Right lobe of liver (tissue), 6 donors: ENCODE measurements around the gene SH2D1B. TPM values are rescaled to one million over a fixed set of nuclear protein-coding genes. Genes with fewer than 3 reads are reported as not detected.
A peak's percentile ranks its signal among the peaks of the same experiment; 100 is the strongest.

Experiments
- ATAC-seq, 4 donors: fragments of 200-7000 bp; cut with Tn5 transposase; one replicate each; pipeline ENCODE4 v1.9.1; 2020; ENCODE audit warnings: mild to moderate bottlenecking in 4 of 4, moderate library complexity in 4 of 4
- DNase-seq, 3 donors: peaks; one replicate each; pipeline ENCODE4 v3.0.0-alpha.2; 2020
- H3K27ac ChIP-seq, 3 donors: fragments of 200-600 bp; one replicate each; pipeline ENCODE4 v1.8.0; 2022
- H3K27me3 ChIP-seq, 2 donors: fragments of 200-600 bp; one replicate each; pipeline ENCODE4 v1.8.0; 2022
- H3K36me3 ChIP-seq, 4 donors: fragments of 200-600 bp; sonication (generic) in 1 of 4; one replicate each; pipeline versions ENCODE4 v1.5.1 to v1.8.0; 2017 to 2022; ENCODE audit warnings: control low read depth in 1 of 4
- H3K4me1 ChIP-seq, 4 donors: fragments of 200-600 bp; sonication (generic) in 1 of 4; one replicate each; pipeline versions ENCODE4 v1.5.1 to v1.8.0; 2017 to 2022; ENCODE audit warnings: control low read depth in 1 of 4
- H3K4me3 ChIP-seq, 3 donors: fragments of 200-600 bp; one replicate each; pipeline ENCODE4 v1.8.0; 2022
- H3K9me3 ChIP-seq, 4 donors: fragments of 200-600 bp; sonication (generic) in 1 of 4; one replicate each; pipeline versions ENCODE4 v1.5.1 to v1.8.0; 2017 to 2022; ENCODE audit warnings: control low read depth in 1 of 4
- POLR2A ChIP-seq: fragments of 450-650 bp; IDR thresholded peaks from one replicate; pipeline ENCODE4 v1.6.1; 2017; ENCODE audit warnings: antibody characterized with exemption, mild to moderate bottlenecking
- WGBS: methylation state at CpG from one replicate; pipeline ENCODE4 v1.1.6; 2018; ENCODE audit warnings: low coverage, low lambda C conversion rate; ENCODE audit not compliant: insufficient coverage; ENCODE audit errors: missing lambda C conversion rate; 5-methylcytosine and 5-hydroxymethylcytosine counted together
- intact Hi-C, 2 donors: fragments of 100-400 bp; cut with DNase I; formaldehyde crosslinking; loops; one replicate each; pipeline versions ENCODE4 v1.11.2 to v1.14.1; 2022
- total RNA-seq, 6 experiments: library from RNA; depleted of rRNA in 2 of 6; stranded (reverse); fragments of >200 nt in 2 of 6; fragmentation: NEBNext Ultra II Directional in 3 of 6; extraction: Animal tissue kit (Norgen Biotek cat#: 25700) in 3 of 6; gene quantifications; one replicate each; pipeline versions ENCODE4 v1.1.0 to v1.2.4, GENCODE V29; 2016 to 2023
- TF ChIP-seq, protein P1 (sequence below), 4 donors: fragments of 200-600 bp in 3 of 4; fragments of 450-650 bp in 1 of 4; IDR thresholded peaks; one replicate each; pipeline versions ENCODE4 v1.5.1 to v1.8.0; 2016 to 2022; ENCODE audit warnings: antibody characterized with exemption in 4 of 4, mild to moderate bottlenecking in 2 of 4
- donor health status: DM: no; HTN: yes; CAD: no.
- donor health status: DM: no; HTN: no; CAD: no.
- donor health status: DM: no; HTN: no; CAD: no.
- donor health status: DM: no; HTN: yes; CAD: no.
- donor health status: DM: no; HTN: yes; CAD: no.

Gene SH2D1B
- total RNA-seq, 6 experiments from 2014 or later: 0.17 to 0.60 (median 0.31) TPM; not detected in 3

GRCh38 chr1:162384601-162385279 lies 27.2 kb downstream of the SH2D1B start:
- ATAC-seq: no peak
- Histone ChIP-seq H3K27me3 (no peaks in the 10 kb centered on the region), H3K9me3 (no peaks in the 10 kb centered on the region), H3K27ac (no peak overlapping the region), H3K4me3 (no peak overlapping the region), H3K4me1 (peaks cover 0 to 34% (median 3%) of the 10 kb centered on the region in 4 donors), H3K36me3 (peaks cover 0 to 9% (median 0%) of the 10 kb centered on the region in 4 donors)
- 92% methylated on average over 2 of the region's 10 CpGs for WGBS
- DNase-seq: no peak
- TF ChIP-seq, protein P1, sequence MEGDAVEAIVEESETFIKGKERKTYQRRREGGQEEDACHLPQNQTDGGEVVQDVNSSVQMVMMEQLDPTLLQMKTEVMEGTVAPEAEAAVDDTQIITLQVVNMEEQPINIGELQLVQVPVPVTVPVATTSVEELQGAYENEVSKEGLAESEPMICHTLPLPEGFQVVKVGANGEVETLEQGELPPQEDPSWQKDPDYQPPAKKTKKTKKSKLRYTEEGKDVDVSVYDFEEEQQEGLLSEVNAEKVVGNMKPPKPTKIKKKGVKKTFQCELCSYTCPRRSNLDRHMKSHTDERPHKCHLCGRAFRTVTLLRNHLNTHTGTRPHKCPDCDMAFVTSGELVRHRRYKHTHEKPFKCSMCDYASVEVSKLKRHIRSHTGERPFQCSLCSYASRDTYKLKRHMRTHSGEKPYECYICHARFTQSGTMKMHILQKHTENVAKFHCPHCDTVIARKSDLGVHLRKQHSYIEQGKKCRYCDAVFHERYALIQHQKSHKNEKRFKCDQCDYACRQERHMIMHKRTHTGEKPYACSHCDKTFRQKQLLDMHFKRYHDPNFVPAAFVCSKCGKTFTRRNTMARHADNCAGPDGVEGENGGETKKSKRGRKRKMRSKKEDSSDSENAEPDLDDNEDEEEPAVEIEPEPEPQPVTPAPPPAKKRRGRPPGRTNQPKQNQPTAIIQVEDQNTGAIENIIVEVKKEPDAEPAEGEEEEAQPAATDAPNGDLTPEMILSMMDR (IDR thresholded peaks at IDR 0.05): no peak
- TF ChIP-seq POLR2A: no peak
- intact Hi-C loops: loop anchor here in 1 of 2 donors (10.0 kb wide), 1 partner anchor 330 kb away; no protein-coding TSS in a partner anchor

GRCh38 chr1:162384116-162384515 lies 27.8 kb downstream of the SH2D1B start:
- TF ChIP-seq, protein P1 (IDR thresholded peaks at IDR 0.05): no peak
- no peak for TF ChIP-seq POLR2A
- ATAC-seq (no peak), DNase-seq (no peak)
- H3K4me1 ChIP-seq: peaks cover 0 to 27% (median 3%) of the 10 kb centered on the region in 4 donors
- no peak overlapping the region for H3K4me3 ChIP-seq
- WGBS: 78% methylated on average over 3 of the region's 6 CpGs
- intact Hi-C loops: loop anchor here in 1 of 2 donors (10.0 kb wide), 1 partner anchor 329 kb away; no protein-coding TSS in a partner anchor
- peak overlapping the region in 1 of 3 donors; percentile 70 for H3K27ac ChIP-seq
- no peaks in the 10 kb centered on the region for H3K27me3 ChIP-seq
- no peaks in the 10 kb centered on the region for H3K9me3 ChIP-seq
- H3K36me3 ChIP-seq: peaks cover 0 to 9% (median 0%) of the 10 kb centered on the region in 4 donors

- intact Hi-C loops: loop anchor here in 1 of 2 donors (10.0 kb wide), 1 partner anchor 329 kb away; no protein-coding TSS in a partner anchor
- WGBS: no CpG with 5 or more reads among the region's 8 CpGs
- no peak for DNase-seq
Measured at GRCh38 chr1:162383516-162383915, 28.4 kb downstream of the SH2D1B start.

DNA sequence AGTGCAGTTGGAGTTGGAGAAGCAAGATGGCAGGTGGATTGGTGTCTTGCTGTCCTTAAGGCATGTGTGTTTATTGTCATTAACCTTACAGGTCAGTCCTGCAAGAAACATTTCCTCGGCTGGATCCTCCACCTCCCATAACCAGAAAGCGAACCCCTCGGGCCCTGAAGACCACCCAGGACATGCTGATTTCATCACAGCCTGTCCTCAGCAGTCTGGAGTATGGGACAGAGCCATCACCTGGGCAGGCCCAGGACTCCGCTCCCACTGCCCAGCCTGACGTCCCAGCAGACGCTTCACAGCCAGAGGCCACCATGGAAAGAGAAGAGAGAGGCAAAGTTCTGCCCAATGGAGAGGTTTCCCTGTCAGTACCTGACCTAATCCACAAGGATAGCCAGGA lies 28.8 kb downstream of the SH2D1B start:
- no peaks in the 10 kb centered on the region for H3K9me3 ChIP-seq
- peak overlapping the region in 1 of 3 donors; percentile 70 for H3K27ac ChIP-seq
- H3K27me3 ChIP-seq: no peaks in the 10 kb centered on the region
- WGBS: no CpG with 5 or more reads among the region's 6 CpGs
- no peak overlapping the region for H3K4me3 ChIP-seq
- no peak for ATAC-seq
- TF ChIP-seq, protein P1 (IDR thresholded peaks at IDR 0.05): no peak
- TF ChIP-seq POLR2A: no peak
- DNase-seq: no peak
- peaks cover 0 to 9% (median 0%) of the 10 kb centered on the region in 4 donors for H3K36me3 ChIP-seq
- peaks cover 0 to 18% (median 2%) of the 10 kb centered on the region in 4 donors for H3K4me1 ChIP-seq
- intact Hi-C loops: loop anchor here in 1 of 2 donors (10.0 kb wide), 1 partner anchor 328 kb away; no protein-coding TSS in a partner anchor

More at GRCh38 chr1:162383516-162383915, 28.4 kb downstream of the SH2D1B start:
- no peak for ATAC-seq
- no peak for TF ChIP-seq POLR2A
- TF ChIP-seq, protein P1 (IDR thresholded peaks at IDR 0.05): no peak
- no peaks in the 10 kb centered on the region for H3K27me3 ChIP-seq
- no peak overlapping the region for H3K4me3 ChIP-seq
- H3K27ac ChIP-seq: peak overlapping the region in 1 of 3 donors; percentile 70
- H3K36me3 ChIP-seq: peaks cover 0 to 9% (median 0%) of the 10 kb centered on the region in 4 donors
- H3K4me1 ChIP-seq: peaks cover 0 to 22% (median 3%) of the 10 kb centered on the region in 4 donors
- no peaks in the 10 kb centered on the region for H3K9me3 ChIP-seq
